ENCODE data around the gene ZC3H12D.
"Not testable (repeated sequence)": the region's sequence is repeated elsewhere in the genome, so short reads cannot be mapped to it uniquely, and the experiment has no call there.

GRCh38 chr6:149496597-149496996 lies 11.8 kb upstream of the ZC3H12D start:
- TF ChIP-seq CTCF, POLR2A, EP300 (IDR thresholded peaks at IDR 0.05): not testable (repeated sequence)
